Gastroesophageal sphincter (tissue), 4 donors: ENCODE results near the gene NOP14. TPM values are rescaled to one million over a fixed set of nuclear protein-coding genes. Genes with fewer than 3 reads are reported as not detected.

Experiments
- ATAC-seq: fragments of 150-250 bp; one replicate; pipeline ENCODE4 v1.9.1; 2016; ENCODE audit warnings: mild to moderate bottlenecking, moderate library complexity
- H3K27ac ChIP-seq, 4 donors: fragments of 200-600 bp; sonication (generic) in 3 of 4; 1 replicate in 3 of 4; 2 replicates in 1 of 4; pipeline ENCODE4 v1.5.1; 2016 to 2019
- H3K27me3 ChIP-seq: fragments of 200-600 bp; sonication (generic); one replicate; pipeline ENCODE4 v1.5.1; 2019
- H3K36me3 ChIP-seq, 2 donors: fragments of 200-600 bp; sonication (generic); one replicate each; pipeline ENCODE4 v1.5.1; 2019; ENCODE audit warnings: control low read depth in 1 of 2
- H3K4me1 ChIP-seq, 3 donors: fragments of 200-600 bp; sonication (generic); 1 replicate in 2 of 3; 2 replicates in 1 of 3; pipeline ENCODE4 v1.5.1; 2016 to 2019; ENCODE audit warnings: control low read depth in 2 of 3
- H3K4me3 ChIP-seq, 2 donors: fragments of 200-600 bp; sonication (generic); one replicate each; pipeline ENCODE4 v1.5.1; 2019; ENCODE audit warnings: mild to moderate bottlenecking in 1 of 2, moderate library complexity in 1 of 2
- H3K9me3 ChIP-seq, 3 donors: fragments of 200-600 bp; sonication (generic); one replicate each; pipeline ENCODE4 v1.5.1; 2017 to 2019; ENCODE audit warnings: control low read depth in 2 of 3
- EP300 ChIP-seq: sonication (generic); formaldehyde crosslinking; IDR thresholded peaks from one replicate; pipeline ENCODE4 v1.6.1; 2017; ENCODE audit warnings: antibody characterized with exemption, mild to moderate bottlenecking
- POLR2A ChIP-seq, 2 donors: fragments of 450-650 bp; IDR thresholded peaks; one replicate each; pipeline ENCODE4 v1.6.1; 2017; ENCODE audit warnings: antibody characterized with exemption in 2 of 2, mild to moderate bottlenecking in 2 of 2, moderate library complexity in 1 of 2
- POLR2AphosphoS5 ChIP-seq: sonication (generic); formaldehyde crosslinking; IDR thresholded peaks from one replicate; pipeline ENCODE4 v1.6.1; 2017; ENCODE audit warnings: antibody characterized with exemption
- WGBS, 2 donors: methylation state at CpG; one replicate each; pipeline ENCODE4 v1.1.5; 2018; ENCODE audit warnings: low coverage in 1 of 2; 5-methylcytosine and 5-hydroxymethylcytosine counted together
- total RNA-seq, 4 donors: library from RNA; depleted of rRNA; stranded (reverse); fragments of >200 nt; gene quantifications; one replicate each; pipeline ENCODE4 v1.1.0, GENCODE V29; 2016
- TF ChIP-seq, protein P1 (sequence below), 4 experiments: fragments of 200-600 bp in 2 of 4; fragments of 450-650 bp in 2 of 4; sonication (generic) in 1 of 4; IDR thresholded peaks; one replicate each; pipeline ENCODE4 v1.5.1; 2017 to 2019; ENCODE audit warnings: antibody characterized with exemption in 4 of 4, mild to moderate bottlenecking in 2 of 4, moderate library complexity in 2 of 4

The NOP14 gene
- total RNA-seq, 4 donors from 2014 or later, result 17.6 to 25.2 (median 20.4) TPM

DNA sequence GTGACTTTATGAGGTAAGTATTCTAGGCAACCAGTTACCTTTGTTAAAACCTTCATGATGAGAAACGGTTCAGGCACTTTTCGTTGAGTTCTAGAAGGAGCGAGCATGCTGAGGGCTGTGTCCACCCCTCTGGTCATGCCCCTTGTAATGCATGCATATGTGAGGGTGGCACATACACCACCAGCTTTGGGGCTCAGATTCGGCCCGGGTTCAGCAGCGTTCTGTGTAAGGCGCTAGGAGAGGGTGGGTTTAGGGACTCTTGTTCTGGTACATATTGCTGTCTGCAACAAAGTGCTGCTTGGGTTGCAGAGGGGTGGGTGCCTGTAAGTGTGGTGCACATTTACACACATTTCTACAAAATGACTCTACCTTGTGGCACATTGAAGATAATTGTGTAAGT lies 54.5 kb downstream of the NOP14 start:
- H3K4me3 ChIP-seq, result no peak overlapping the region
- no peaks in the 10 kb centered on the region for H3K9me3 ChIP-seq
- peaks cover 0 to 100% of the 10 kb centered on the region in 2 donors for H3K36me3 ChIP-seq
- H3K4me1 ChIP-seq, result no peaks in the 10 kb centered on the region
- TF ChIP-seq, protein P1, sequence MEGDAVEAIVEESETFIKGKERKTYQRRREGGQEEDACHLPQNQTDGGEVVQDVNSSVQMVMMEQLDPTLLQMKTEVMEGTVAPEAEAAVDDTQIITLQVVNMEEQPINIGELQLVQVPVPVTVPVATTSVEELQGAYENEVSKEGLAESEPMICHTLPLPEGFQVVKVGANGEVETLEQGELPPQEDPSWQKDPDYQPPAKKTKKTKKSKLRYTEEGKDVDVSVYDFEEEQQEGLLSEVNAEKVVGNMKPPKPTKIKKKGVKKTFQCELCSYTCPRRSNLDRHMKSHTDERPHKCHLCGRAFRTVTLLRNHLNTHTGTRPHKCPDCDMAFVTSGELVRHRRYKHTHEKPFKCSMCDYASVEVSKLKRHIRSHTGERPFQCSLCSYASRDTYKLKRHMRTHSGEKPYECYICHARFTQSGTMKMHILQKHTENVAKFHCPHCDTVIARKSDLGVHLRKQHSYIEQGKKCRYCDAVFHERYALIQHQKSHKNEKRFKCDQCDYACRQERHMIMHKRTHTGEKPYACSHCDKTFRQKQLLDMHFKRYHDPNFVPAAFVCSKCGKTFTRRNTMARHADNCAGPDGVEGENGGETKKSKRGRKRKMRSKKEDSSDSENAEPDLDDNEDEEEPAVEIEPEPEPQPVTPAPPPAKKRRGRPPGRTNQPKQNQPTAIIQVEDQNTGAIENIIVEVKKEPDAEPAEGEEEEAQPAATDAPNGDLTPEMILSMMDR (IDR thresholded peaks at IDR 0.05), result no peak
- no peak for TF ChIP-seq POLR2AphosphoS5
- no peak for TF ChIP-seq POLR2A (IDR thresholded peaks at IDR 0.05)
- no peak for TF ChIP-seq EP300
- ATAC-seq, result no peak
- WGBS, 2 donors, result 85 to 93% methylated on average over 6 to 7 of the region's 7 CpGs
- H3K27me3 ChIP-seq, result no peaks in the 10 kb centered on the region
- H3K27ac ChIP-seq, result no peak overlapping the region

DNA sequence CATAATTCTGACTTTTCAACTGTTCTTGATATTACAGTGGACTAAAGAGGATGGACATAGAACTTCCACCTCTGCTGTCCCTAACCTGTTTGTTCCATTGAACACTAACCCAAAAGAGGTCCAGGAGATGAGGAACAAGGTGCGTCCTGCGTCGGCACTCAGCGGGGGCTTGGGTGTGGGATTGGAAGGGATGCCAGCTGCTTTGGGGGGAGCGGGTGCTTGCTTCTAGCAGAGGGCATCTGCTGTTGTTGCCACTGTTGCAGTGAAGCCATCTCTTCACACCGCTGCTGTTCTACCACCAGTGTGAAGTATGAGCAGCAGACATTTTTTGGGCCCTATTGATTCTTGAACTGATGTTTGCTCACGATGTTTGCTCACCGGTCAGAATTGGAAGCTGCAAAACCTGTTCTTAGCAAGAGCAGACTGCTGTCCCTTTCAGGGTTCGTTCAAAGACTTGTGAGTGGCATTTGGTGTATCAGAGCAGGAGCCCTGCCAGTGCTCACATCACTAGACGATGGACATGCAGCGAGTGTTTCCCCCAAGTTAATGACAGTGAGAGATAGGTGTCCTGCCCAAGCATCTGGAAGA lies 55.4 kb downstream of the NOP14 start:
- Histone ChIP-seq H3K27ac (no peak overlapping the region), H3K4me3 (no peak overlapping the region), H3K27me3 (no peaks in the 10 kb centered on the region), H3K36me3 (peaks cover 0 to 100% of the 10 kb centered on the region in 2 donors), H3K4me1 (no peaks in the 10 kb centered on the region), H3K9me3 (no peaks in the 10 kb centered on the region)
- TF ChIP-seq EP300 (no peak), POLR2AphosphoS5 (no peak), POLR2A (IDR thresholded peaks at IDR 0.05) (no peak)
- TF ChIP-seq, protein P1 (IDR thresholded peaks at IDR 0.05), result no peak
- WGBS, 2 donors, result 91 to 100% methylated on average over 2 to 9 of the region's 11 CpGs
- ATAC-seq, result no peak

DNA sequence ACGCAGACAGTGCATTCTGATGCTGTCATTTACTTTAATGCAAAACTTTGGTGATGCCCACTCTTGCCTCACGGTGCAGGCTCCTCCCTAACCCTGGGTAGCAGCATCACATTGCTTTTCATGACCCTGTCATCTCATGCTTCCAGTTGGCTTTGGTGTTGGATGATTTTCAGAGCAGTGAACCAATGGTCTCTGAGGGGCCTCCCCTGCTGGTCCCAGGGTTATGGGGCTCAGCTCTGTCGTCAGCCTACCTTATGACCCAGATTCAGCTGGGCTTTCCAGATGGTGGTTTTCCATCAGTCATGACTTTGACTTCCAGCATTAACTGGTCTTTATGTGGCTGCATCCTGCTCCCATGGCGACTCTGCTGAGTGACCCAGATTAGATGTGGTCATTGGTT lies 56.0 kb downstream of the NOP14 start:
- H3K4me3 ChIP-seq, result no peak overlapping the region
- 95 to 100% methylated on average over 3 to 4 of the region's 4 CpGs for WGBS, 2 donors
- no peak overlapping the region for H3K27ac ChIP-seq
- H3K9me3 ChIP-seq, result no peaks in the 10 kb centered on the region
- no peaks in the 10 kb centered on the region for H3K27me3 ChIP-seq
- TF ChIP-seq, protein P1 (IDR thresholded peaks at IDR 0.05), result no peak
- TF ChIP-seq EP300 (no peak), POLR2AphosphoS5 (no peak), POLR2A (IDR thresholded peaks at IDR 0.05) (no peak)
- no peaks in the 10 kb centered on the region for H3K4me1 ChIP-seq
- ATAC-seq, result no peak
- H3K36me3 ChIP-seq, result peaks cover 0 to 100% of the 10 kb centered on the region in 2 donors

DNA sequence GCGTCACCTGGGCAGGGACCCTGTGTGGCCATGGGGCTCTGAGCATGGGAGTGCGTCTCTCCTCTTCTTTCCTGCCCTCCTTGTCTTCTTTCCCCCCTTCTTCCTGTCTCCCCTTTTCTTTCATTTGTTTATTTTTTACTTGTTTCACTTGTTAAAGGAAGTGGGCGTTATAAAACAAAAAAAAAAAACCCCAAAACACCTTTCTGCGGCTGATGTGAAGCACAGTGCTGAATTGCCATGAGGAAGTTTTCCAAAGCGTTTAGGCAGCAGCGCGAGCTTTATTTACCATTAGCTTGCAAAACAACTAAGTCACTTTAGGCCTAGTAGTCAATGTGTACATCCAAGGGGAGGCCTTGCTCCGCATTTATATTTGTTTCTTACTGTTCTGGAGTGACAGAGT lies 57.0 kb downstream of the NOP14 start:
- ATAC-seq, result no peak
- WGBS, 2 donors, result 81 to 86% methylated on average over 7 to 8 of the region's 8 CpGs
- no peaks in the 10 kb centered on the region for H3K9me3 ChIP-seq
- no peak overlapping the region for H3K4me3 ChIP-seq
- H3K27me3 ChIP-seq, result no peaks in the 10 kb centered on the region
- H3K4me1 ChIP-seq, result no peaks in the 10 kb centered on the region
- TF ChIP-seq EP300 (no peak), POLR2A (IDR thresholded peaks at IDR 0.05) (no peak), POLR2AphosphoS5 (no peak)
- TF ChIP-seq, protein P1 (IDR thresholded peaks at IDR 0.05), result no peak
- H3K27ac ChIP-seq, result no peak overlapping the region
- H3K36me3 ChIP-seq, result peaks cover 0 to 98% of the 10 kb centered on the region in 2 donors

DNA sequence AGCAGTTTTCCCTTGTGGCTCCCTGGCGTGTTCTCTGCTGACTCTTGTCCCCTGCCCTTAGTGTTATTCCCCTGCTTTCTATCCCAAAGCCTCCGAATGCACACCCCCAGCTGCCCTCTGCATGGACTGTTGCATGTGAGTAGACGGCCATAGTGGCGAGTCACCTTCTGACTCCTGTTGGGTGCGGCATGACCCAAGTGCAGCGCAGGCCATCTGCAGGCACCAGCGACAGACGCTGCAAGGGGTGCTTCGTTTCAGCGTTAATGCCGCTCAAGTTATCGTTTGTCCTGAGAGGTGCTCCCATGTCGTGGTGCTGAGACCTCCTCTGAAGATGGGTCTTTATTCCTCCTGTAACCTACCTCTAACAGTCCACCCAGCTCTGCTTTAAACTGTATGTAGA lies 57.7 kb downstream of the NOP14 start:
- WGBS, 2 donors, result 92 to 94% methylated on average over 2 to 10 of the region's 13 CpGs
- Histone ChIP-seq H3K4me1 (no peaks in the 10 kb centered on the region), H3K4me3 (no peak overlapping the region), H3K27ac (no peak overlapping the region), H3K36me3 (peaks cover 0 to 98% of the 10 kb centered on the region in 2 donors), H3K27me3 (no peaks in the 10 kb centered on the region), H3K9me3 (no peaks in the 10 kb centered on the region)
- no peak for ATAC-seq
- TF ChIP-seq EP300 (no peak), POLR2AphosphoS5 (no peak), POLR2A (IDR thresholded peaks at IDR 0.05) (no peak)
- TF ChIP-seq, protein P1 (IDR thresholded peaks at IDR 0.05), result no peak
